T-helper 1 cell (primary cell): ENCODE data around the gene NEGR1.
"Not testable (repeated sequence)": the region's sequence is repeated elsewhere in the genome, so short reads cannot be mapped to it uniquely, and the experiment has no call there.

Experiments
- DNase-seq, 5 donors: peaks; one replicate each; pipeline ENCODE4 v3.0.0-alpha.2; 2012 to 2020
- total RNA-seq, 4 donors: gene quantifications; one replicate each; lab custom pipeline; 2026; lab: John Stamatoyannopoulos, UW

NEGR1 gene
- 0 to 0.08 (median 0) reads per million in 4 donors for total RNA-seq

DNA sequence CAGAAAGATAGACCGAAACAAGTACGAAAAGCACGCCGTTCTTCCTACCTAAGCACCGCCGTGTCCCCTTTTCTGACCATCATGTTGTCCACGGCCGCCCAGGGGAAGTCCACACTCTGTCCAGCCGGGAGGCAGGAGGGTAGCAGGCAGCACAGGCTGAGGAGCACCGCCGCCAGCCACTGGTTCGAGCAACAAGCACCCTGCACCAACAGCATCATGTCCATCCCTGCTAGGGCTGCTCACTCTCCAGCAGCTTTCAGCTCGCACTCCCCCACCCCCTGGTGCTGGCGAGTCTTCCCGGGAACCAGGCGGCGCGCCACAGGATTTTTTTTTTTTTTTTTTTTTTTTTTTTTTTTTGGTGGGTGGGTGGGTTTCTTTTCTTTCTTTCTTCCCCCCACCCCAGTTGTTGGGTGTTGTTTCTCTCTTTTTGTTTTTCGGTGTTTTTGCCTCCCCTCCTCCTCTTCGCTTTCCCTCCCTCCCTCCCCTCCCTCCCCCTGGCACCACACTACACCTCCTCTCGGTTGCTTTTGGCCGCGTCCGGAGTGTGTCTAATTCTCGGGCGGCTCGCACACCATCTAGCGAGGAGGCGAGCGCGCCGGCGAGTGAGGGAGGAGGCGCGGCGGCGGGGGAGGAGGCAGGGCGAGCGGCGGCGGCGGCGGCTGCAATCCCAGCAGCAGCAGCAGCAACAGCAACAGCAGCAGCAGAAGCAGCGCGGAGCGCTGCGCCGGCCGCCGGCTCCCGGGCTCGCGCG is at the start of gene NEGR1:
TSS of gene NEGR1 (minus strand) at position 269 of the 751 bp plus-strand sequence.
- DNase-seq: peak in 4 of 5 donors; percentile 21 to 61 (median 24)

DNA sequence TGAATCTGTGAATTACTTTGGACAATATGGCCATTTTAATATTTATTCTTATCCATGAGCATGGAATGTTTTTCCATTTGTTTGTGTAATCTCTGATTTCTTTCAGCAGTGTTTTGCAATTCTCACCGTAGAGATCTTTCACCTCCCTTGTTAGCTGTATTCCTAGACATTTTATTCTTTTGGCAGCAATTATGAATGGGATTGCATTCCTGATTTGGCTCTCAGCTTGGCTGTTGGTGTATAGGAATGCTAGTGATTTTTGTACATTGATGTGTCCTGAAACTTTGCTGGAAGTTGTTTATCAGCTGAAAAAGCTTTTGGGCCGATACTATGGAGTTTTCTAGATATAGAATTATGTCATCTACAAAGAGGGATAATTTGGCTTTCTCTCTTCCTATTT is 44.2 kb upstream of the NEGR1 start:
- DNase-seq: no peak

DNA sequence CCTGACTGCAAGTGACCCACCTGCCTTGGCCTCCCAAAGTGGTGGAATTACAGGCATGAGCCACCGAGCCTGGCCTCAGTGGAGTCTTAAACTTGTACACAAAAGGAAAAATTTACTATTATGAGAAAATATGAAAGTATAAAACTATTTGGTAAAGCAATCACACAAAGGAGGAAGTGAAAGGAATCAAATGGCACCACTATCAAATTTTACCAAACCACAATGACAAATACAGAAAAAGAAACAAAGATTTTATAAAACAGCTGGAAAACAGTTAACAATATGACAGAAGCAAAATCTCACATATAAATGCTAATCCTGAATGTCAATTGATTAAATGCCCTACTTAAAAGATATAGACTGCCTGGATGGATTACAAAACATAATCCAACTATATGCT is 42.1 kb upstream of the NEGR1 start:
- no peak for DNase-seq

DNA sequence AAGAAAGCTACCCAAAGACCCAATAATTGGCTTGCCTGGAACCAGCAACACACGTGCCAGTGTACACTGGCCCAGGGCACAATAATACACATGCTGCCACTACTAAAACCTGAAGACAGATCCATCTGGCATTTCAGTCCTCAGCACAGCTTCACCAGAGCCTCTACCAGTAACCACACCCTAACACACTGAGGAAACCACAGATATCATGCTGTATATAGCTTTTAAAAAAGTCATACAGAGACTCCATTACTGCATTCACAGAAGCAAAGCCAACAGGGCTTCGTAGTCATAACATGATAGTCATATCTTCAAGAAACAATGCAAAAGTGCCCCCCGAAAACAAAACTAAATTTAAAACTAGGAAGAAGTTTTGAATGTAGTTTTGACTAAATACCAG is 40.6 kb upstream of the NEGR1 start:
- no peak for DNase-seq

DNA sequence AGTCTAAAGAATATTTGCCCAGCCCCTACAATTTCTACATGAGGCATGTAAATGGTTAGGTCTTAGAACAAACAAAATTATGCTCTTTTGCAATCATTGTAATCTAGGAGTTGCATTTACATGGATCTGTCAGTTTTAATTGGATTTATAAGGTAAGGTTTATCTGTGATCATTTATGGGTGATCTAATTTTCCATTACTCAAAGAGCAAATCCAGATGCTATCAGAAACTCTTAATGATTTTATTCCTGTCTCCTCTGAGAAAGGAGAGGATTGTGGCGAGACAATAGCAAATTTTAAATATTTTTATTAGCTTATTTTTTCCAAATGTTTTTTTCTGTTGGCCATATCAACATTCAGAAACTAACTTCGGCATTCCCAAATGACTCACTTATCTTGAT is 14.2 kb upstream of the NEGR1 start:
- DNase-seq: no peak

DNA sequence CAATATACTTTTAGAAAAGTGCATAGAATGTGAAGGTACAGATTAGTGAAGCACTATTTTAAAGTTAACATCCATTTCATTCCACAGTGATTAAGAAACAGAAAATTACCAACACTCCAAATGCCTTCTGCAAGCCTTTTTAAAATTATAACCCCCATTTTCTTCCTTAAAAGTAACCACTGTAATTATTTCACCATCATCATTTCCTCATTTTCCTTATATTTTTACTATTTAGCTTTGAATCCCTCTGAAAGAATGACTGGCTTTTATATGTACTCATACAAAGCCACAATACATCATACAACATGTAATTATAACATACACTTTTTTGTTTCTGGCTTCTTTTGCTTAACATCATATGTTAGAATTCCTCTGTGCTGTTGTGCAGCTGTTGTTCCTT is 6.5 kb upstream of the NEGR1 start:
- no peak for DNase-seq

DNA sequence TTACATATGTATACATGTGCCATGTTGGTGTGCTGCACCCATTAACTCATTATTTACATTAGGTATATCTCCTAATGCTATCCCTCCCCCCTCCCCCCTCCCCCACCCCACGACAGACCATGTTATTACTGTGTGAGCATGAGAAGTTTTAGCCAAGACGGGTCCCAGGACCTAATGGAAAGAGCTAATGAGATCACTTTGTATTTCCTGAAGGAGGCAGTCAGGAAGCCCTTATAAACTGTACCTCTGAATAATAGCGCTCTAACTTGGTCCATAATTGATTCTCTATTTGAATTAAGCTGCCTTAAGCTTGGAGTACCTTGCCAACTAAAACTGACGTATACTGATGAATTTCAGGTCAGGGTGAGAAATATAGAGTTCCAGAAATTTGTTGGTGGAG is 4.1 kb upstream of the NEGR1 start:
- DNase-seq: no peak

DNA sequence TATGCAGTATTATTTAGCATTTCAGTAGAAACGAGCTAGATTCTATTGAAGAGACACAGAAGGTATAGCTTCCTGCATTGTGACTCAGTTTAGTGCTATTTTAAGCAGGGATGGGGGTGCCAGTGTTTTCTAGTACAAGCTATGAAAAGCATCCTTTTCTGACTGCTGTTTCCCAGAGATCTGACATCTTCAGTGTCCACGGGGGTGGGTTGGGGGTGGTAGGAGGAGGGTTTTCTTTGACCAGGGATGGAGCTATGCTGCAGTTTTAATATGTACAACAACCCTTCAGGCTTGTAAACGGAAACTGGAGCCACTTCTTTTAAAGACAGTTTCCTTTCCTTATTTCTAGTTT is 2.7 kb upstream of the NEGR1 start:
- DNase-seq: no peak

DNA sequence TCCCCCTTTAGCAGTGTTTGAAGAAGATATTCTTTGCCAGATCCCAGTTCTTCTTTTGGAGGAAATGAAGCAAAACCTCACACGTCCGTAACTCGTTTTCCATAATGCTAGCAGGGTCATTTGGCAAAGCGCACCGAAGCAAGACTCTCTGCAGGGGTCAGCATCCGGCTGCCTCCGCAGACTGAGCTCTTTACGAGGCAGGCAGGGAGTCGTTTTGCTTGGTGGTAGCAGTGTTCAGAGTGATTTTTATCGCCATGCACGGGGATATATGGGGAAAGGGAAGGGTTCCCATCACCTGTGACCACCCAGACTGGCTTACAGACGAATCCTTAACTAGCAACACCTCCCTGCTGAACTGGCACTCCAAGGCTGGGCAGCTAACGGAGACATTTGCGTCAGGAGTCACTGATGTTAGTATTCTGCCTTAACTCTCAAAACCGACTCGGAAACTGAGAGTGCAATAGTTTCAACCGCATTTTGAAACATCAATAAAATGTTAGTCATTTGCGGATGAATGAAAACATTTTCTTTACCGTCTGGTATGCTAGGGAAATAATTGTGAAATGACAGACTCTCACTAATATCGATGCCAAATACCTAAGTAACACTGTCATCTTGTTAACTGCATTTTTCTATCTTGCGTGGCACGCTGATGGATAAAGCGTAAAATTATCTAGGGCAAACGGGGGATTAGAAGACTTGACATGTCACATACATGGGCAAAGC is 2.2 kb upstream of the NEGR1 start:
- peak in 1 of 5 donors; percentile 48 for DNase-seq

DNA sequence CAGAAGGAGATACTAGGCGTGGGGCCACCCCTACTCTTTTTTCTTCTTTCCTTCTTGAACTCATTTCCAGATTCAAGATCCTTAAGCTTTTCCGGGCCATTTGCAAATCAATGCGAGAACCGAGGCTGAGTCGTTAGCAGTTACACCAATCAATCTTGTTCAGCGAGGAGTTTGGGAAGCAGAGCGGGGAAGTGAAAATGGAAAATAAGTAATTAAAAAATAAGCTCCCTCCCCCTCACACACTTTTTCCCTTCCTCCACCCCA is 1.7 kb upstream of the NEGR1 start:
- no peak for DNase-seq

DNA sequence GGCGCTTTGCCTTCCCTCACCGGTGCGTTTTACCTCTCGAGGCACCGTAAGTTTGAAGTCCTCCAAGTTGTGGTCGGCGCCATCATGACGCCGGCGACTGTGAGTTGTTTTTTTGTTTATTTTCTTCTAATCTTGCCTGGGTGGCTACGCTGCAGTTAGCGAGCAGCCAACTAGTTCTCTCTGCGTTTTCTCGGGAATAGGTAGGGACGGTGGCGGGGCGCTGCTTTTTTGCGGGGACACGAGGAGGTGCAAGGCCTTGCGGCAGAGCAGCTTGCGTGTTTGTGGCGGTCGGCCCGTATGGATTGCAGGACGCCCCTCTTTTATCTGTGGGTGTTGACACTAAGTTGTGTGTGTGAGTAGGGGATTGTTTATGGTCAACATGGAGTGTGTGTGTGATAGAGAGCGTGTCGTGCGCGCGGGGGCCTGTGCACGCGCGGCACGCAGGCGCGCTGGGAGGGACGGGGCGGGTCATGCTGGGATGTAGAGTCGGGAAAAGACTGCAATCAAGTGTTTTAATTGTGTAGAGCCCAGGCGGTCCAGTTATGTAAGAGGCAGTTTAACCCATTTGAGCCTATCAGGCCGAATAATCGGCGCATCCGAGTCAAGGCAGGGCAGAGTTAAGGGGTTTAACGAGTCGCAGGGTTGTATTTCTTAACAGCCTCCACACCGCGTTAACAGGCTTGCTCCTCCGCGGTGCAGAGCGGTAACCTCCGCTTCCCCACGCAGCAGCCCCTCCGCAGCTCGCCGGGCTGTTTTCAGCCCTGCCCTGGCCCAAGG is 1.2 kb upstream of the NEGR1 start:
- no peak for DNase-seq

DNA sequence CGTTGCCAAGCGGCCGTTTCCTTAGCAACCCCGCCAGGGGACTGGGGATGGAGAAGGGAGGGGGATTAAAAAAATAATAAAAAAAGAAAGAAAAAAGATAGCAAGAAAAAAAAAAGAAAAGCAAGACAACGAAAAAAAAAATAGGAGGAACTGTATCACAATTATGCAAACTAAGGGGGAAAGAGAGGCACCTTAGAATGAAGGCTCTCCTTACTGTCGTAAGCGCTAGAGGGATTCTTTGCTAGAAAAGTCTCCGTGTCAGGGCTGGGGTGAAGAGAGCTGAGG is 625 bp upstream of the NEGR1 start:
- DNase-seq: no peak

DNA sequence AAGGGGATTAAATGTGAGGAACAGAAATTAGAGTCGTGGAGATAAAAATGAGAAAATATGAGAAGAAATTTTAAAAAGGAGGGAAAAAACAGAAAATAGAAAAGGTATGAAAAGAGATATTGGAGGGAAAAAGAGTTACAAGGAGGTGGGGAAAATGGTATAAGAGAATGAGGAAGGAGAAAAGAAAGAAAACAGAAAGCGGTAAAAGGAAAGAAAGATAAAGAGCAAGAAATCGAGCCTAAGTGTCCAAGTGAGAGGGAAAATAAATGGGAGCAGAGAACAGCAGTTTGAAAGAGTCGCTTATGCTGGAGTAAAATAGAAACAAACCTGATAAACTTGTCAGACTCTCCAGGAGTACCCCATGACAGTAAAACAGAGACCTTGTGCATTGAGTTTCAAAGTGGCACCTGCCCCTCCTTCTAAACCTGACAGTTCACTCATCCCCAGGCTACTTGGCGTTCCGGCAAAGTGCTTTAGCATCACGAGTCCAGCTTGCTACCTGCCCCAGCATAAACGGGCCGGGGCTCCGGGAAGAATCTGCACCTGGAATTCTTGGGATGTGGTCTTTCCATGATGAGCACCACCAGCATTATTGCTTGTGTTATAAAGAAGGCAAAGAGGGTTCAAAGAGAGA is 585 bp downstream of the NEGR1 start:
- no peak for DNase-seq

DNA sequence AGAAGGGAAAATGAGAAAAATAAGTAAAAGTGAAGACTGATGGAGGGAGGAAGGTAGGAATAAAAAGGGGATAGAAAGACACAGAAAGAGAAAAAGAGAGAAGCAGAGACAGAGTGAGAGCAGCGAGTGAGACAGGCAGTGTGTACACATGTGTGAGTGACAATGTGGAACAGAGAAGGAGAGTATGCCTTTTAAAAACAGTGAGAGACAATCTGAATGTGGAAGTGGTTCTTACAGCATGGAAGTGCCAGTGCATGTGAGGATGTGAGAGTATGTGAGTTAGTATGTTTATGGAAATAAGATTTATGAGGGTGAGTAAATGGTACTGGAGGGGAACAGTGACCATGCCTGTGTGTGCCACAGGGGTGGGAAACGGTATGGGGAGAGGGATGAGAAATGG is 1.2 kb downstream of the NEGR1 start:
- DNase-seq: no peak

DNA sequence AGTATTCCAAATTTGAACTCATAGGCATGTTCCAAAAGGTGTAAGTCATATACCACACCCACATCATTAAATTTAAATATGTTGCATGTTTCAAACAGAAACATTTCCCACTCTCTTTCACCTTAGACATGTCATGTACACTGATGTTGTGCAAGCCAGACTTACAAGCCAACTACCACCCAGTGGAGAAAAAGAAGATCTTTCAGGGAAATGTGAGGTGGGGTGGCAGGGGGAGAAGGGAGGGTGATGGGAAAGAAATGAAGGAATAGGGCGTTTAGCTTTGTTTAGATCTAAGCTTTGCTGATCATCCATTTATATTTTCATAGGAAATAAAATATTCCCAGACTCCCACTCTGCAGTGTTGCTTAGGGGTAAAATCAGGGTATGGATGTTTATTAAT is 1.6 kb downstream of the NEGR1 start:
- DNase-seq: no peak

DNA sequence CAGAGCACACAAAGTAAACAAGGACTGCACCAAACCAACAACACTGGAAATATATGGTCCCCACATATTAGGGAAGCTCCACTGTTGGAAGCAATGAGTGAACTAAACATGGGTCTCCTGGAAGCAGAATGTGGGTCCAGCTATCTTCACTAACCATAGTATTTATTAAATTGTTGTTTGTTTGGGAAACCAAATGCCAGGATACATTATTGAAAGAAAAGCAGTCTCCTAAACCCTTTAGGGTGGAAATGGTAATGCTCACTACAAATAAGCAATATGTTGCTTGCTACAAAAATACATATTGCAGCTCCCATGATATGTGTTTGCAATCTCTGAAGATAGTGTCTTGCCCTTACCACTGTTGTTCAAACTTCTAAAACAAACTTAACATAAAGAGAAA is 2.2 kb downstream of the NEGR1 start:
- no peak for DNase-seq

DNA sequence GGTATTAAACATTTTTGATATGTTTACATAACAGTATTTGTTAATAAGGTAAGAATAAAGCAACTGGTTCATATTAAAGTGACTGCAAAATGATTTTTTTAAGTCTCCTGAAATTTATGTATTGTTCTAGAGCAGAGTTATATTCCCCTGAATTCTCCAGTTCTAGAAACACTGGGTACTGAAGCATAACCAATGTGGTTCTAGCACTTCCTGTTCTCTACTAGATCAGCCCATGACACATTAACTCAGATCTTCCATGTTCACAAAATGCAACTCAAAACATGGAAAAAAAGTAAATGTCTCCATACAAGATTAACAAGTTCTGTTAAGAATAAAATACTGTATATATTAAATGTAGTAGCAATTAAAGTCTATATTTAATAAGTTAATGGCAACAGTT is 3.9 kb downstream of the NEGR1 start:
- DNase-seq: no peak

DNA sequence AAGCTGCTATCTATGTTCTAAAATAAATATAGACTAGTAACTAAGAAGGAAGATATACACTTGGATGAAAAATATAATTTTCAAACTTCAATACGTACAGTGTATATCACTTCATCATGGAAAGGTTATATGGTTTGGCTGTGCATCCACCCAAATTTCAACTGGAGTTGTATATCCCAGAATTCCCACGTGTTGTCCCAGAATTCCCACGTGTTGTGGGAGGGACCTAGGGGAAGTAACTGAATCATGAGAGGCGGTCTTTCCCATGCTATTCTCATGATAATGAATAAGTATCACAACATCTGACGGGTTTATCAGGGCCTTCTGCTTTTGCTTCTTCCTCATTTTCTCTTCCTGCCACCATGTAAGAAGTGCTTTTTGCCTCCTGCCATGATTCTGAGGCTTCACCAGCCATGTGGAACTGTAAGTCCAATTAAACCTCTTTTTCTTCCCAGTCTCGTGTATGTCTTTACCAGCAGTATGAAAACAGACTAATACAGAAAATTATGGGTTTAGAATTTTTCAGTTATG is 10.7 kb downstream of the NEGR1 start:
- DNase-seq: no peak

DNA sequence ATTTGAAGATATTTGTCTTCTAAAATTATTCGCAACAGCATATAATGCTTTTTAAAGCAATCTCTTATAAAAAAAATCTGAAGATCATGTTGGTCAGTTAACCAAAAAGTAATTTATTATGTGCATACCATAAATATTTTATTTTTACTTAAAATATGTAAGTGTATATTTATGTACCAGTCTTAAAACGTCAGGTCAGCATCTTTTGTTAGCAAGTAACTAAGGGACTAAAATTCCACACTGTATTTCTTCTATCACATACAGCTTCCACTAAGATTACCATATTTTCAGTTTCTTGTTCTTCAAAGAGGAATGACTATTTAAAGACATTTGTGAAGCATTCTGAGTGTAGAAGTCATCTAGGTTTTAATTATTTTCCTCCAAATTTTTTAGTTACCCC is 19.6 kb downstream of the NEGR1 start:
- DNase-seq: no peak

DNA sequence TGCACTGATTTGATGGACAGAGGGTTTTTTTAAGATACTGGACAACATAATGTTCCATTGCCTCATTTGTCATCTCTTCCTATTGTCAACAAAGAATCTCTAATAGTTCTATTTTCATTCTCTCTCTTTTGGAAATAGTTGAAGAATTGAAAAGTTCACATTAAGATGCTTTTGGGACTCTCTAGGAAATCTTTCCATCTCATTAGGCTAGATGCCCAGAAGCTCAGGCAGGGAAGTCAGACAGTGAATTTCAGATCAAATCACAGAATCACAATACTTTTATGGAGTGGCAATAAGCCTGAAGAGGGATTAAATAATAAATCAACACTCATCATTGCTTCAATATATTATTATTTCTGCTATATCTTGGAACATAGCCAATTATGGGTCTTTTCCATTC is 29.2 kb downstream of the NEGR1 start:
- no peak for DNase-seq

DNA sequence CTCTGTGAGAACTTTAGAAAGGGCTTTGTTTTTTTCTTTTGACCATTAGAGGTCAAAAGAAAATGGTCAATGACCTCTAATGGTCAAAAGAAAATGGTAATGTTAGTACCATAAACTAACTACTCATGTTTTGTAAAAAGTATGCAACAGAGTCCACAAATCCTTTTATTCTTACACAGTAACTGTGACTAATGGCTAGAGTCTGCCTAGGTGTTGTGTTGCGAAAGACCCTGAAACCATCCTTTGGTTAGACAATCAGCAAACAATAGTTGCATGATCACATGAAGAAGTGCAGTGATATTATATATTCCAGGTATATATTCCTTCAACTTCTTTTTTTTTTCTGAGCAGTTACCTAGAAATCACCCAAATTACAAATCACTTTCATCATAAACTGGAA is 40.9 kb downstream of the NEGR1 start:
- DNase-seq: no peak

DNA sequence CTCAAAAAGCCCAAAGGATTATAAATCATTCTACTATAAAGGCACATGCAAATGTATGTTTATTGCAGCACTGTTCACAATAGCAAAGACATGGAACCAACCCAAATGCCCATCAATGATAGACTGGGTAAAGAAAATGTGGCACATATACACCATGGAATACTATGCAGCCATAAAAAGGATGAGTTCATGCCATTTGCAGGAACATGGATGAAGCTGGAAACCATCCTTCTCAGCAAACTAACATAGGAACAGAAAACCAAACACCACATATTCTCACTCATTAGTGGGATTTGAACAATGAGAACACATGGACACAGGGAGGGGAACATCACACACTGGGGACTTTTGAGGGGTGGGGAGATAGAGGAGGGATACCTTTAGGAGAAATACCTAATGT is 46.4 kb downstream of the NEGR1 start:
- not testable (repeated sequence) for DNase-seq

DNA sequence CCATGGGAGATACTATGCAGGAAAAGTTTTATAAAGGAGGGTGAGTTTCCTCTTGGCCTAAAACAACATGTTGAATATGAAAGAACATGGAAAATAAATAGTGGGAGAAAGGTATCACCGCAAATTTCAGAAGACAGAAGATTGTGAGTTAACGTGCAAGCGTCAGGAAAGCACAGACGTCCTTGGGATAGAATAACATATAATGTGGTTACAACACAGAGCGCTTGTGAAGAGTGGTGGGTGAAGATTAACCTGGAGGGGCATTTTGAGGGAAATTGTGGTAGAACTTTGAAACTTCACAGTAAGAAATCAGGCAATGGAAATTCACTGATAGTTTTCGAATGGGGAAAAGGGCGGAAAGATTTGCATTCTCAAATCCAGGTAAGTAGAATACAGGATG is 47.3 kb downstream of the NEGR1 start:
- no peak for DNase-seq

DNA sequence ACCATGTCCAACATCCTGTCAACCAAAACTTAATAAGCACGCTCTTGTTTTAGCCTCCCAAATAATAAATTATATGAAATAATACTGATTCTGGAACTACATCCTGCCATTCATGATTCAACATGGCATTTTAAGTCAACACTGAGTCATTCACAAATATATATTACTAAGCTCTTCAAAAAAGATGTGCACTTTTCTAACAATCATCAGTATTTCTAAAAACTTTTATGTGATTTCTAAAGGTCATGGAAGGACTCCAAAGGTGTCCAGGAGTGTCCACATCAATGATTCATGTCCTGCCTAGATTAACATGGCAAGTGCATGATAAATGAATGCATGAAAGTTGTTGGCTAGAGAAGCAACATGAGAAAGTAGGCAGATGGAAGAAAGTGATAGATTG is 51.6 kb downstream of the NEGR1 start:
- DNase-seq: no peak
